Measurements from ENCODE around the gene PDLIM4.

DNA sequence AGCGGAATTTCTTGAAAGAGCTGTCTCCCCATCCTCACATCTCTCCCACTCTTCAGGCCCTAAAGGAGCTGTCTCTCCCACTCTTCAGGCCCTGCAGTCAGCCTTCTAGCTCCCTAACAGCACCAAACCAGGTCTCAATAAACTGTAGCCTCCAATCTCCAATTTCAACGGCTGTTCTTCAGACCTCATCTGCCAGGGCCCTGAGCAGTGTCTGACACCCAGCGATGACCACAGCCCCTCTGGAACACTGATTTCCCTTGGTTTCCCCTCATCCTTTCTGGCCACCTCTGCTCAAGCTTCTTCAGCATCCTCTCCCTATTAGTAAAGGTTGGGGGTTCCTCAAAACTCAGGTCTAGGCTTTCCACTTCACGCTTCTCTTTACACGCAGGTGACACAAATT lies 28.3 kb upstream of the PDLIM4 start:
- TF ChIP-seq POLR2A (IDR thresholded peaks at IDR 0.05; ENCODE audit: low read depth, low read length) (no peak), POLR2AphosphoS5 (IDR thresholded peaks at IDR 0.05; ENCODE audit: low read depth, low read length) (no peak)

Data from GM12892 (cell line).